GM19240 (cell line): ENCODE measurements around the gene TRIM15.
"Not testable (repeated sequence)": the region's sequence is repeated elsewhere in the genome, so short reads cannot be mapped to it uniquely, and the experiment has no call there.

Experiments used
- DNase-seq: peaks from one replicate; pipeline ENCODE4 v3.0.0; 2011; ENCODE audit warnings: low spot score; ENCODE audit not compliant: insufficient read length

TRIM15 gene

DNA sequence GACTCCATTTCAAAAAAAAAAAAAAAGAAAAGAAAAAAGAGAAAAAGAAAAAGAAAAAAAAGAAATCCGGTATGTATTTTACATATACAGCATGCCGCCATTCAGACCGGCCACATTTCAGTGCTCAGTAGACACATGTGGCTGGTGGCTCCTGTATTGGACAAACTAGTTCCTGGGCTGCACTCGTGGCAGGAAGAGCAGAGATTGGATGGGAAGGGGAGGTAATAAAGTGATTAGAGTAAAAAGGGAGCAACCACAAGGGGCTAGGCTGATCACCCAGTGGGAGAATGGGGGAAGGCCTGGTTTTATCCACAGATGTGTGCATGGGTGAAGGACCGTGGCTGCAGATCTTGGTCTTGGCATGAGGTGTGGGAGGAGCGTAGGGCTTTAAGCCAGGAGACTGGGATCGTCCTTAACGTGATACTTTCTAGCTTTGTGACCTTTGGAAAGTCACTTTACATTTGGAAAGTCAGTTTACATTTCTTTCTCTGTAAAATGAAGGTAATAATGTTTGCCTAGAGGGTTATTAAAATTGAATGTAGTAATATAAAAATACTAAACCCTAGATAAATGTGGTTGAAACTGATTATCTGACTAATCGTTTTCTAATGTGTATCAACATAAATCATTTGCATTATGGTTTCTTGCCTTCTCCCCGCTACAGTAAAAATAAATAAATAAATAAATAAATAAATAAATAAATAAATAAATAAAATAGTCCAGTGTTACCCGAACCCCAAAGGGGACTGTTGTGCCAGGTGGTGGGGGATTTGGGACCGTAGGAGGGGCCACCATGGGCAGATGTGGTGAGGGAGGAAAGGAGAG is 869 bp upstream of the TRIM15 start:
- no peak for DNase-seq

DNA sequence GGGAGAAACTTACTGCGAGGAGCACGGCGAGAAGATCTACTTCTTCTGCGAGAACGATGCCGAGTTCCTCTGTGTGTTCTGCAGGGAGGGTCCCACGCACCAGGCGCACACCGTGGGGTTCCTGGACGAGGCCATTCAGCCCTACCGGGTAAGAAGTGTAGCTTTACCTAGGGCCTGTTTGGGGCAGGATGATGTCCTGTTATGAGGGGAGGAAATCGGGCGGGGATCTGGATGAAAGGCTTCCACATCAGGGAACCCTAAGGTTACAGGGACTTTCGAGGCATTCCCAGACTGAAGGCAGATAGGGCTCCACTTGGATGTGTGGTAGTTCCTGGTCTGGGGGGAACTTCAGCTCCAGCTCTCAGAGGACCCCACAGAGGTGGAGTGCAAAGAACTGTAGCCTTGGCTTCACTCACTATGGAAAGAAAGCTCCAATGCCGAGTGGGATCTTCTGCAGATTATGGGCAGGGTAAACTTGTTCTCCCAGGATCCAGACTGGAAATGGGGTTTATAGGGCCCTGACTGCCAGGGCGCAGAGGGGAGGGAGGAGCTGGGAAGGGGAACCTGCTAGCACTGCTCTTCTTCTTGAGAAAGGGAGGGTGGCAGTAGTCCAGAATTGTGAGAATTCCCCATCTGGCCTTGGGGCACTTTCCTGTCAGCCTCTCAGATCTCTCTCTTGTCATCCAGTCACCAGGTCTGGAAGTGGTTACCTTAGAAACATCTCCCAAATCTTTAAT is 740 bp downstream of the TRIM15 start:
- DNase-seq: no peak

- DNase-seq: no peak
Measured at GRCh38 chr6:30164714-30165113, 1.4 kb downstream of the TRIM15 start.

- DNase-seq: not testable (repeated sequence)
Measured at GRCh38 chr6:30165238-30165637, 1.9 kb downstream of the TRIM15 start.

GRCh38 chr6:30167101-30167500 is 3.8 kb downstream of the TRIM15 start:
- DNase-seq: no peak

- no peak for DNase-seq
Measured at GRCh38 chr6:30168741-30169140, 5.4 kb downstream of the TRIM15 start.

DNA sequence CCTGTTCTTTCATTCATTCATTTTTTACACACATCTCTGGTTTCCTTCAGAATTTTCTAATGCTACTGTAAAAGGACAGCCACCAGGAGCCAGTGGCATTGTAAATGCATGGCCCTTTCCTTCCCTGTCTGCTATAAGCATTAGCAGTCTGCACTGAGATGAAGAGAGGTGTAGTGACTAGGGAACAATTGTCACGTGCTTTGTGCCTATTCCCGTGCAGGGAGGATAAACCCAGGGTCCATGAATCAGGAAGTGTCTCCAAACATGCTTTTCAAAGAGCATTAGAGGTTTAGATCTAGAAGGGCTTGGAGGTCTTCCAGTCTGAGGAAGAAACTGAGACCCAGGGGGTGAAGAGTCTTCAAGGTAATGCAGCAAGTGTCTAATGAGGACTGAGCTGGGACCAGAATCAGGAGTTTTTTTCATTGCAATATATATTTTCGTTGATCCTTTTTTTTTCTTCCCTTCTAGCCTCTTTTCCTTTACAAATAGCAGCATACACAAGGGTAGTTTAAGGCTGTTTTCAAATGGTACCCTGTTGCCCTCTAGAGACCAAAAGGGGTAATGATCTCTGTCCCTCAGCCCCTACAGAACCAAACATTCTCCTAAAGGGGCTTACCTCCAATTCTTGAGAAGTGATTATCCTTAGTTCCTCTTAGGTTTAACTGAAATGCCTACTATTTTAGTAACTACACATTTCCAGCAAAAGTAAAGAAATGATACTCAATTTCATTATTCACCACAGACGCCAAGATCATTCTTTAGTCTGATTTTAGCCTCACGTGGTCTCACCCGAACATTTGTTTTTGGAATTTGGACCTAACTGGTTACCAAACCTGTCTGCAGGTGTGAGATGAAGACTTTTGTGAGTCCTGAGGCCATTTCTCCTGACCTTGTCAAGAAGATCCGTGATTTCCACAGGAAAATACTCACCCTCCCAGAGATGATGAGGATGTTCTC is 6.6 kb downstream of the TRIM15 start:
- DNase-seq: no peak

DNA sequence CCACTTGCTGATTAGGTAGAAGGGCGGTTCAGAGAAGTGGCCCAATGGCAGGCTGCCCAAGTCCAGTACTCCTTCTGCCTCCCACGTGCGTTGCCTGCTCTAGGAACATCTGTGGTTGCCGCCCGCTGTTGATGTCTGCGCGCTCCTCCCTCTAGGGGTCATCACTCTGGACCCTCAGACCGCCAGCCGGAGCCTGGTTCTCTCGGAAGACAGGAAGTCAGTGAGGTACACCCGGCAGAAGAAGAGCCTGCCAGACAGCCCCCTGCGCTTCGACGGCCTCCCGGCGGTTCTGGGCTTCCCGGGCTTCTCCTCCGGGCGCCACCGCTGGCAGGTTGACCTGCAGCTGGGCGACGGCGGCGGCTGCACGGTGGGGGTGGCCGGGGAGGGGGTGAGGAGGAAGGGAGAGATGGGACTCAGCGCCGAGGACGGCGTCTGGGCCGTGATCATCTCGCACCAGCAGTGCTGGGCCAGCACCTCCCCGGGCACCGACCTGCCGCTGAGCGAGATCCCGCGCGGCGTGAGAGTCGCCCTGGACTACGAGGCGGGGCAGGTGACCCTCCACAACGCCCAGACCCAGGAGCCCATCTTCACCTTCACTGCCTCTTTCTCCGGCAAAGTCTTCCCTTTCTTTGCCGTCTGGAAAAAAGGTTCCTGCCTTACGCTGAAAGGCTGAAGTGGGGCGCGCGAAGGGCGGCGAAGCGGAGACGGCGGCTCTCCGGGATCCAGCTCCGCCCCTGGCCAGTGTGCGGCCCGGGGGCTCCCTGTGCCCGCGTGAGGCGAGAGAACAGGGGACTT is 8.5 kb downstream of the TRIM15 start:
- no peak for DNase-seq

DNA sequence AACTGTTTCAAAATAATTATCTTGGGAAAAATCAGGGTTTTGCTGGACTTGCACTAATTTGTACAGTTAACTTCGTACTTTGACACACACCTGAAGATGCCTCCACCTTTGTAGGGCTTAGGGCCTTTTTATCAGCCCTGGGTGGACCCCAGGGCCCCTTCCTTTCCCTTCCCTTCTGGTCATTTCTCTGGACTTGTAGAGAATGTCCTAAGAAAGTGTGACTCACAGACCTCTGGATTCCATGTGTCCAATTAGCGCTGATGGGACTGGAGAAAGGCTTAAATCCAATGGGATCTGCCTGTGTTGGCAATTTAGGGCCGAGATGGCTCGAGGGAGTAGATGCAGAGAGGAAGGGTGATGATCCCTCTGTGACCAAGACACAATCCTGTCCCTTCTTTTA is 9.3 kb downstream of the TRIM15 start:
- no peak for DNase-seq

DNA sequence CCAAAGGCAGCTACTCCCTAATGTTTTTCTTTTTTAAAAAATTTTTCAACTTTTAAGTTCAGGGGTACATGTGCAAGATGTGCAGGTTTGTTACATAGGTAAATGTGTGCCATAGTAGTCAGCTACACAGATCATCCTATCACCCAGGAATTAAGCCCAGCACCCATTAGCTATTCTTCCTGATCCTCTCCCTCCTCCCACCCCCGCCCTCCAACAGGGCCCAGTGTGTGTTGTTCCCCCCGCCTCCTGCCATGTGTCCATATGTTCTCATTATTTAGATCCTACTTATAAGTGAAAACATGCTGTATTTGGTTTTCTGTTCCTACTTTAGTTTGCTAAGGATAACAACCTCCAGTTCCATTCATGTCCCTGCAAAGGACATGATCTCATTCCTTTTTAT is 12.4 kb downstream of the TRIM15 start:
- no peak for DNase-seq

DNA sequence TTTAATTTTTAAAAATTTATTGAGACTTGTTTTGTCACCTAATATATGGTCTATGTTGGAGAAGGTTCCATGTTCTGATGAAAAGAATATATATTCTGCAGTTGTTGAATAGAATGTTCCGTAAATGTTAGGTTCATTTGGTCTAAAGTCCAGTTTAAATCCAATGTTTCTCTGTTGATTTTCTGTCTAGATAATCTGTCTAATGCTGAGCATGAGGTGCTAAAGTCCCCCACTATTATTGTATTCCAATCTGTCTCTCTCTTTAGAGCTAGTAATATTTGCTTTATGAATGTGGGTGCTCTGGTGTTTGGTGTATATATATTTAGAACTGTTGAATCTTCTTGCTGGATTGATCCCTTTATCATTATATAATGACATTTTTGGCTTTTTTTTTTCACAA is 15.5 kb downstream of the TRIM15 start:
- no peak for DNase-seq

DNA sequence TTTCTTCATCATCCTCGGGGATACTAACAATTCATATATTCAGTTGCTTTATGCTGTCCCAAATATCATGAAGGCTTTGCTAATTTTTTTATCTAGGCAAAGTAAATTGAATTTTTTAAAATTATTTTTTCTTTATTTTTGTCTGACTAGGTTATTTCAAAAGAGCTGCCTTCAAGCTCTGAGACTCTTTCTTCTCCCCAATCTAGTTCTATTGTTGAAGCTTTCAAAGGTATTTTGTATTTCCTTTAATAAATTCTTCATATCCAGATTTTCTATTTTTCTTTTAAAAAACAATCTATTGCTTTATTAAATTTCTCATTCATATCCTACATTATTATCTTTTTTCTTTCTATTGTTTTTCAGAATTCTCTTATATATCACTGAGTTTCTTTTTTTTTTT is 16.8 kb downstream of the TRIM15 start:
- no peak for DNase-seq

DNA sequence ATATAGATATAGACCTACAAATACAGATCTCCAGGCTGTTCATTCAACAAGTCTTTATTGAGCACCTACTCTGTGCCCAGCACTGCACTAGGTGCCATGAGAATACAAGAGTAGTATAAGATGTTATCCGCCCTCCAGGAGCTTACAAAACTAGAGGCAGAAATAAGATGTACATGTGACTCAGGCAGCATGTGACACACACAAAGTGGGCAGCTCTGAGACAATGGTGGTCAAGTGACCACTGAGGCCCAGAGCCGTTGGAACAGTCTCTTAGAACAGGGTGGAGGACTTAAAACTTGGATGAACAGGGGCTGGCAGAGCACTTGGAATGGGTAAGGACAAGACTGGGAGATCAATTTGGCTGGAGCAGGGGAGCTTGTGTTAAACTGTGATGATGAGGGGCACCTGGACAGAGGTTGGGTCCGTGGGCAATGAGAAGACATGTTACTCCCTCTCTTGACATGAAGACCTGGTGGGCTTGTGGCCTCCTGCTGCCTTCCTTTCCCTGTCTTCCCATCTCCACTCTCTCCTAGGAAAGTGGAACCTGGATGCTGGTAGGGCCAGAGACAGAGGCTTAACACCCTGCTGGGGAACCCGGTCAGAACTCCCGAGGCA is 21.2 kb downstream of the TRIM15 start:
- no peak for DNase-seq

DNA sequence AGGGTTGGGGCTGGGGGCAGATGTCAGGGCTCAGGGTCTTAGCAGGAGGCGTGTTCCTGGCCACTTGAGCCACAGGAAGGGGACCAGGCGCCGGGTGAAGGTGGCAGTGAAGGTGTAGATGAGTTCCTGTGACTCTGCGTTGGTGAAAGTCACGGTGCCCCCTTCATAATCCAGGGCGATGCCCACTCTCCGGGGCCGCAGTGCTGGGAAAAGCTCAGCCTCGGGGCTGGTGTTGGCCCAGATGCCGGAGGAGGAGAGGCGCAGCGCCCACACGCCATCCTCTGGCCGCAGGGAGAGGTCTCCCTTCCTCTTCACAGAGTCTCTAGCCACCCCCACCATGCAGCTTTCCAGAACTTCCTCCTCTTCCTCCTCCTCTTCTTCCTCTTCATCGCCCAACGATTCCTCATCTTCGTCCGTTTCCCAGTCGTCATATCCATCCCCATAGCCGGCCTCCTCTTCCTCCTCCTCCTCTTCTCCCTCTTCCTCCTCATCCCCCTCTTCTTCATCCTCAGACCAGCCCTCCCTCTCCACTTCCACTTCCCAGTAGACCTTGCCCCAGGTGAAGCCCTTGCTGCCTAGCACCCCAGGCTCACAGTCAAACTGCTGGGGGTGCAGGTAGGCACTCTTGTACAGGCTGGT is 22.6 kb downstream of the TRIM15 start:
- DNase-seq: no peak

DNA sequence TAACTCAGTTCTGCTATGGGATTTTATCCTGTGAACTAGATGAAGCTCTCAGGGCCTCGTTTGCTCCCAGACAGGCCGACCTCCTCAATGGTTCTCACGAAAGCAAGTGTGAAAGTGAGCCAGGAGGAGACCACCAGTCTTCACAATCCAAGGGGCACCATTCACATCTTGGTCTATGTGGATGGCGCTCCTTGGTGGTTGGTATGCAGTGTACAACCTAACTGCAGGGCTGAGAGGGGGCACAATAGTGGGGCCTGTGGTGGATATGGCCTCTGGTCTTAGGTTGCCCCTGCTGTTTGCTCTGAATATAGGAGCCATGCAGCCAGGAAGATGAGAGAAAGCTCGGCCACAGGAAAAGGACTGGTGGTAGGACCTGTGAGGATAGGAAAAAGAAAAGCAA is 25.2 kb downstream of the TRIM15 start:
- no peak for DNase-seq

GRCh38 chr6:30192076-30192475 is 28.7 kb downstream of the TRIM15 start:
- DNase-seq: no peak

DNA sequence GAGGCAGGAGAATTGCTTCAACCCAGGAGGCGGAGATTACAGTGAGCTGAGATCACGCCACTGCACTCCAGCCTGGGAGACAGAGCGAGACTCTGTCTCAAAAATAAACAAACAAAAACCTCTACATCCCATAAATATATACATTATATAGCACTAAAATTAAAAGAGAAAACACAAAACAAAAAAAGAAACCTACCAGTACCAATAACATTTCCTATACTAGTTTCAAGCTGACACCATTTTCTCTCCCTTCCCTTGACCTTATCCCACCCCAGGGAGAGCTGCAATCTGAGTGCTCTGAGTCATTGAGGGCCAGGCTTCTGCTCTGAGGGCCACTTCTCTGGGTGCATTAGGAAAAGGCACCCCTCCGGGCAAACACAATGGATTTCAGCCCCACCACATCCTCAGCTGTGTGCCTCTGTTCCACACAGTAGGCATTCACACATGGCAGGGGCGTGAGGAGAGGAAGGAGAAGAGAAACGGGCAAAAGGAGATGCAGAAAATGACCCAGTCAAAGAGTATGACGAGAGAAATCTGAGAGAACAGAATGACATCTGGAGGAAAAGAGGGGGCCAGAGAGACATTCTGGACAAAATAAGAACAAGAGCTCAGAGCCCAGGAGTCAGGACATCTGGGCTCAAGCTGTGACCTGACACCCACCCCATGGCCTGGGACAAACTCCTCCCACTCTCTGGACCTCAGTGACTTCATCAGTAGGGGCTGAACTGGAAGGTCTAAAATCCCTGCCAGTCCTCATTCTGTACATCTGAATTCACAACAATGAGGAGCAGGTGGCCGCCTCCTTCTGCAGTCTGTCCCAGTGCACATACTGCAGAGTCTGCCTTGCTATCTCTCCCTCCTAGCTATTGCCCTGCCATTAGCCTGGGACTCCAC is 31.7 kb downstream of the TRIM15 start:
- no peak for DNase-seq

DNA sequence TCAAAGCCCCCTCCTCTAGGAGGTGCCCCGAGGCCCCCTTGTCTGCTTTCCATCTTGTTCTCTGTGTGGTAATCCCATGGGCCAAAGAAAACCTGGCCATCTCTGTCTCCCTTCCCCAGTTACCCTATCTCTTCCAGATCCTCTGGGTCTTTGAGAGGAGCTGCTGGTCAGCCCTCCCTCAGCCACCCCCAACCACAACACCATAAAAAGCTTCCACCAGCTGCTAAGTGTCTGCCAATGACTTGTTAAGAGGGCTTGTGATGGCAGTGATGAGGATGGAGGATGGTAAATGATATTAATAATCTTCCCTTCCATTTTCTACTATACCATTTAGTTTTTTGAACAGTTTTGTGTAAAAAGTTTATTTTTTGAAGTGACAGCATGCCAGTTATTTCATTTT is 32.6 kb downstream of the TRIM15 start:
- no peak for DNase-seq

DNA sequence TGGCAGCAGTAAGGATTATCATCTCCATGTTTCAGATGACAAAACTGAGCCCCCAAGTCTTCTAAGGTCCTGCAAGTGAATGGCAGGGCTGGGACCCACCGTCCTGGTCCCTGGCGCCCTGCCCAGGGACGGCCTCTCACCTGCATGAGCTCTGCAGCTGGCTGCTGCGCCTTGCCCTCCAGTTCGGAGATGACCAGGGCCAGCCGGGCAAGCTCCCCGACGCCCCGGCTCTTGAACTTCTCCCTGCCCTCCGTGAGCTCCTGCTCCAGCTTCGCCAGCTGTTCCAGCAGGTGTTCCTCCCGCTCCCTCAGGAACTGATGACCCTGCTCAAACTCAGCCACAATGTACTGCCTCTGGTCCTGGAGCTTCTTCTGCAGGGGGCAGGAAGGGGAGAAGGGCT is 33.0 kb downstream of the TRIM15 start:
- DNase-seq: no peak
